HepG2 (cell line): ENCODE measurements around the gene HSD17B8. TPM values are rescaled to one million over a fixed set of nuclear protein-coding genes. Genes with fewer than 3 reads are reported as not detected.
A peak's percentile ranks its signal among the peaks of the same experiment; 100 is the strongest.

Experiments used
- AHR ChIP-seq: IDR thresholded peaks from 2 replicates; pipeline ENCODE4 v1.6.1; 2018; ENCODE audit warnings: missing genetic modification reagents, missing compliant biosample characterization
- CREB3 ChIP-seq: sonication (generic); formaldehyde crosslinking; IDR thresholded peaks from 2 replicates; pipeline ENCODE4 v1.5.0; 2020; ENCODE audit warnings: missing genetic modification reagents
- DPF2 ChIP-seq: sonication (generic); formaldehyde crosslinking; IDR thresholded peaks from 2 replicates; pipeline ENCODE4 v1.4.0; 2020; ENCODE audit warnings: mild to moderate bottlenecking, low read depth, missing genetic modification reagents, borderline replicate concordance
- FOXA1 ChIP-seq, 2 experiments: fragments of 450-650 bp in 1 of 2; sonication (generic) in 1 of 2; formaldehyde crosslinking in 1 of 2; IDR thresholded peaks; 2 replicates each; pipeline versions ENCODE4 v1.4.0 to v1.6.1; 2016 to 2020; ENCODE audit warnings: missing genetic modification reagents in 1 of 2
- GFI1 ChIP-seq: sonication (generic); formaldehyde crosslinking; IDR thresholded peaks from 2 replicates; pipeline ENCODE4 v1.5.0; 2020; ENCODE audit warnings: missing genetic modification reagents, mild to moderate bottlenecking, borderline replicate concordance
- HMGA1 ChIP-seq: sonication (generic); formaldehyde crosslinking; conservative IDR thresholded peaks from 2 replicates; pipeline ENCODE4 v1.4.0; 2020; ENCODE audit warnings: missing genetic modification reagents
- HOXD1 ChIP-seq: sonication (generic); formaldehyde crosslinking; IDR thresholded peaks from 2 replicates; pipeline ENCODE4 v1.5.0; 2020; ENCODE audit warnings: missing genetic modification reagents
- IRF2 ChIP-seq: IDR thresholded peaks from 2 replicates; pipeline ENCODE4 v1.6.1; 2018; ENCODE audit warnings: missing genetic modification reagents, missing compliant biosample characterization
- KLF11 ChIP-seq: IDR thresholded peaks from 2 replicates; pipeline ENCODE4 v1.6.1; 2016; ENCODE audit warnings: missing compliant biosample characterization
- KLF13 ChIP-seq: sonication (generic); formaldehyde crosslinking; IDR thresholded peaks from 2 replicates; pipeline ENCODE4 v1.4.0; 2020; ENCODE audit warnings: mild to moderate bottlenecking, missing genetic modification reagents
- PLSCR1 ChIP-seq: sonication (generic); formaldehyde crosslinking; IDR thresholded peaks from 2 replicates; pipeline ENCODE4 v1.5.0; 2020; ENCODE audit warnings: missing genetic modification reagents, mild to moderate bottlenecking, borderline replicate concordance
- PRDM15 ChIP-seq: sonication (generic); formaldehyde crosslinking; IDR thresholded peaks from 2 replicates; pipeline ENCODE4 v1.4.0; 2020; ENCODE audit warnings: missing genetic modification reagents
- ZFP82 ChIP-seq: sonication (generic); formaldehyde crosslinking; IDR thresholded peaks from 2 replicates; pipeline ENCODE4 v1.5.1; 2020; ENCODE audit warnings: mild to moderate bottlenecking, missing genetic modification reagents, borderline replicate concordance
- ZNF142 ChIP-seq: sonication (generic); formaldehyde crosslinking; IDR thresholded peaks from 2 replicates; pipeline ENCODE4 v1.4.0; 2020; ENCODE audit warnings: missing genetic modification reagents
- ZNF34 ChIP-seq: sonication (generic); formaldehyde crosslinking; IDR thresholded peaks from 2 replicates; pipeline ENCODE4 v1.4.0; 2020; ENCODE audit warnings: mild to moderate bottlenecking, missing genetic modification reagents, borderline replicate concordance
- ZNF350 ChIP-seq: sonication (generic); formaldehyde crosslinking; IDR thresholded peaks from 2 replicates; pipeline ENCODE4 v1.4.0; 2020; ENCODE audit warnings: mild to moderate bottlenecking, low read depth, missing genetic modification reagents, borderline replicate concordance
- ZNF878 ChIP-seq: sonication (generic); formaldehyde crosslinking; IDR thresholded peaks from 2 replicates; pipeline ENCODE4 v1.8.1; 2023; ENCODE audit warnings: mild to moderate bottlenecking, missing genetic modification reagents, moderate library complexity
- polyA plus RNA-seq, 8 experiments: library from polyadenylated mRNA; depleted of rRNA in 3 of 8; stranded (reverse) in 7 of 8; unstranded in 1 of 8; fragments of >200 nt; fragmentation: Illumina TruSeq in 4 of 8; extraction: Trizol in 4 of 8; gene quantifications; 2 replicates each; pipeline versions ENCODE4 v1.2.1 to v1.2.3, GENCODE V29; 2011 to 2016; ENCODE audit warnings: low read depth in 4 of 8, missing spikeins in 1 of 8, mixed read lengths in 1 of 8; ENCODE audit not compliant: insufficient read depth in 1 of 8
- total RNA-seq, 5 experiments: library from RNA; depleted of rRNA; stranded (reverse); fragments of >200 nt; fragmentation: Illumina TruSeq; extraction: Trizol; gene quantifications; 2 replicates each; pipeline ENCODE4 v1.2.3, GENCODE V29; 2016; ENCODE audit warnings: low read depth in 1 of 5

HSD17B8 gene
- total and polyA plus RNA-seq, 2 of the 13 experiments (the other 11 are each of a cell fraction or from before 2014, with no cell fraction given): 12.6 to 20.1 TPM

- TF ChIP-seq PRDM15 (CRISPR knock-in tag) (peak; percentile 76), ZNF142 (CRISPR knock-in tag) (no peak), FOXA1 (IDR thresholded peaks at IDR 0.05) (peak; percentile 66; the same call in 1 of the 2 replicates), FOXA1 (CRISPR knock-in tag; IDR thresholded peaks at IDR 0.05) (peak; percentile 91), ZFP82 (CRISPR knock-in tag) (no peak), HMGA1 (CRISPR knock-in tag) (no peak), ZNF34 (peak; percentile 79; the same call in 1 of the 2 replicates), PLSCR1 (no peak), CREB3 (no peak), AHR (CRISPR knock-in tag) (no peak), ZNF878 (peak; percentile 89), KLF11 (CRISPR knock-in tag) (peak; percentile 95; the same call in 1 of the 2 replicates), IRF2 (CRISPR knock-in tag) (peak; percentile 93), DPF2 (CRISPR knock-in tag) (peak; percentile 97), HOXD1 (peak; percentile 89), GFI1 (CRISPR knock-in tag) (peak; percentile 98), ZNF350 (CRISPR knock-in tag) (peak; percentile 89), KLF13 (CRISPR knock-in tag) (no peak)
These were observed 6.1 kb upstream of the HSD17B8 start (continued) for GRCh38 chr6:33198159-33198852.
